GM11168 (cell line): ENCODE measurements around the gene ABHD5.

ENCODE experiments used
- in situ Hi-C: fragments of 300-500 bp; cut with MboI; formaldehyde crosslinking; loops from one replicate; pipeline ENCODE4 v1.12.0; 2022; ENCODE audit warnings: low sequenced_read_pairs; ENCODE audit not compliant: unreplicated experiment

Gene ABHD5

DNA sequence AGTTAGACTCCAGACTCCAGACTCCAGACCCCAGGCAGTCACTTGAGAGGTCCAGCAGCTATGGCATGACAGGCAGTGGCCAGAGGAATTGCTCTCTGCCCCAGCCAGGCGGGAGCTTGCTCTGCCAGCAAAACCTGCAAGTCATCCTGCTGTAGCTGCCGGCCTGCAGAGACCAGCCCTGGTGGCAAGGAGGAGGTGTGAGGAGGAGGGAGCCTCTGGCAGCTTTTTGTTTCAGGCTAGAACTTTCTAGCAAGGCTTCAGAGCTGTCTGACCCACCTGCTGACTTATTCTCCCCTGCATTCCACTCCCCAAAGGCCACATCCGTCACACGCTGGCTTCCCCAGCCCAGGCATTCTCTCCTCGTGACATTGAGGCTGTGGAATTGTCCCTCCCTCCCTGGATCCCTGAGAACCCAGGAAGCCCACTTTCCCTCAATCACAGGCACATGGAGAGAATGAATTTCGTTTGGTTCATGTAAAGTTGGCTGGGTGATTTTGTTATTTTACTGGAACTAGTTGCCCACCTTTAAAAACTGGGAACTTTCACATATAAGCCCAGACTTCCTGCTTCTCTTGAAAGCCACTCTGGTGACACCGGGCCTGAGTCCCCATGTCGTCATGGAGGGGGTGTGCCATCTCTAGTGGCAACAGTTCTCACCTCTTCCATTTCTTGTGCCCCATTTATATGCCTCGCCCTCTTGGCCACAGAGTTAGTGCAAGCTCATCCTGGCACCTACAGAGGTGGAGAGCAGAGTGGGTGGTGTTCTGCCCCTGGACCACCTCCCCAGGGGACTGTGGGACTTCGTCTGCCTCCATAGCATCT, 82.7 kb downstream of the ABHD5 start:
- in situ Hi-C loops: no loop called here

DNA sequence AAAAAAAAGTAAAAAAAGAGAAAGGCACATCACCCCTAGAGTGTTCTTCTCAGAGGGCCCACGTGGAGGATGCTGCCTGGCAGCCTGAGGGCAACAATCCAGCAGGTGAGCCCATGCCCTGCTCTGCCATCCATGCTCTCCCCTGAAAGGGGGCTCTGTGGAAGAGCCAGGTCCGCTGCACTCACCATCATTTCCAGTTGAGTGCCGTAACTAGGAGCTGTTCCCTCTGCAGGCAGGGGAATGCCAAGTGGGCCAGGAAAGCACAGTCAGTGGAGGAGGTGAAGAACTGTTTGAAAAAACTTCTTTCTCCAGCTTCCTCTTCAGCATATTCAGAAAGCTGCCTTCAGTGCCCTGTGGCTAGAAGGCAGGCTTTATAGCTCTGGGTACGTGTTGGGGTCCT, 84.1 kb downstream of the ABHD5 start:
- in situ Hi-C loops: no loop called here

- in situ Hi-C loops: no loop called here
These were observed 85.4 kb downstream of the ABHD5 start for GRCh38 chr3:43776101-43776500.

DNA sequence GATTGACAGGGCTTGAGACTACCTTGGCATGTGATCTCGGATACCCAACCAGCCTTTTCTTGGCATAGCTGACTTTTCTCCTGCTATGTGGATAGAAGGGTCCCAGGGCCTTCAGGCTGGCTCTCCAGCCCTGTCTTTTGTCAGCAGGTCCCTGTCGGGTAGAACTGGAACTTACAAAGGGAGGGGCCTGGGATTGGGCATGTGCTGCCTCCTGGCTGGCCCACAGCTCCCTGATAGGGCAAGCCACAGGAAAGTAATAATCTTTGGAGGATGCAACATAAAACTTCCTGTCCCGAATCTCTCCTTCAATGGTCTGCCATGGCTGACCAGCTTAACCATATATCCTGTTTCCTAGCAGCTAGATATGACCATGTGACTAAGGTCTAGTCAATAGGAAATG, 89.1 kb downstream of the ABHD5 start:
- in situ Hi-C loops: no loop called here

DNA sequence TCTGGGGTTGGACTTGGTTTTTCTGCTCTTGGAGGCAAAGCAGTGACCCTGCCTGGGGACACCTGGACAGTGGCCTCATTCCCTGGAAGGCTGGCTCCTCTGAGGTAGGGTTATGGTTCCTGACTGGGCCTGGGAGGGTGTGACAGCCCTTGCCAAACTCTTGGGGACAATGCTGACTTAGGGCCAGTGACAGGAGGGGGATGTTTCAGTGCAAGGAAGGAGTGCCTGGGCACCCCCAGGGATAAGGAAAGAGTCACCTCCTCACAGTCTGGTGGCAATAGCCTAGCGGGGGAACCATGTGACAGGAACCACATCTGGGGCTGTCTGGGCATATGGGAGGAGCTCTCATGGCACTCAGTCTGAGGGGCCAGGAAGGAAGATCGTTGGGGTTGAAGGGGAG, 91.8 kb downstream of the ABHD5 start:
- in situ Hi-C loops: no loop called here
